ENCODE results near the gene MTHFD2L.

- TF ChIP-seq CTCF (IDR thresholded peaks at IDR 0.05): no peak
- no peak for TF ChIP-seq POLR2A (IDR thresholded peaks at IDR 0.05)
Measured at GRCh38 chr4:74158466-74159142, 686 bp downstream of the MTHFD2L start.
